A204.1 (cell line): Measurements from ENCODE around the gene GALNTL6.

Experiments
- FAIRE-seq: peaks from 2 replicates; lab custom pipeline; 2012; peaks lifted over from hg19 to GRCh38; lab: Jason Lieb, UNC

GALNTL6 gene

DNA sequence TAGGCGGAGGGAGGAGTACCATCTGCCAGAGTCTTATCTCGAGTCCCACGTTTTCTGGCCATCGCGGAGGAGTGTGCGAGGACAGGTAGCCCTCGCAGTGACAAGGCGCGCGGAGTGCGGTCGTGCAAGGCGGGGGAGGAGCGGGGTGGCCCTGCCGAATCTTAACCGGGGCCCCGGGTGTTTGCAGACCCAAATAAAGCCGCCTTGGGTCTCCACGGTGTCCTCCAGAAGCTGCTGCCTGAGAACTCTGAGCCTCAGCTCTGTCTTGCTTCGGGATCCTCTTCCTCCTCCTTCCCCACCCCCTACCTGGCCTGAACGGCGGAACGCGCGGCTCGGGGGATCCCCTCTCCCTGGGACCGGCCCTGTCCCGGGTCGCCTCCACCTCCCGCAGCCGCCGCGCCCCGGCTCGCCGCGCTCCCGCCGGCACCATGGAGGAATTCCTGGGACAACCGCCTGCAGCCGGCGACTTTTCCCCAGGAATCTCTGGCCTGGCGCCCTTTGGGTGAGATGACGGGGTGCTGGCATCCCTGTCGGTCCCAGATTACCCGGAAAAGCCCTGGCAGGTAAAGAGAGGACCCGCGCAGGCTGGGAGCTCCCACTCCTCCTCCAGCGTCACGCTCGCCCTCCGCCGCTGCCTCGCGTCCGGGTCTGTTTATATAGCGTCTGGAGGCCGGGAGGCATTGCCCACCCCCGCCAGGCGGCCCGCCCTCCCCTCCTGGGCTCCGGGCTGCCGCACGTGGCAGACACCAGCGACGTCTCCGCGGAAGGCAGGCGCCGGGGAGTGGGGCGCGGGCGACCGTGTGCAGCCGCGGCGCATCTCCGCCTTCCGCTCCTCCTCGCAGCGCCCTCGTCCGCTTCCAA is at the start of gene GALNTL6:
TSS of gene GALNTL6 (plus strand) at position 740 of the 861 bp plus-strand sequence.
- no peak for FAIRE-seq

DNA sequence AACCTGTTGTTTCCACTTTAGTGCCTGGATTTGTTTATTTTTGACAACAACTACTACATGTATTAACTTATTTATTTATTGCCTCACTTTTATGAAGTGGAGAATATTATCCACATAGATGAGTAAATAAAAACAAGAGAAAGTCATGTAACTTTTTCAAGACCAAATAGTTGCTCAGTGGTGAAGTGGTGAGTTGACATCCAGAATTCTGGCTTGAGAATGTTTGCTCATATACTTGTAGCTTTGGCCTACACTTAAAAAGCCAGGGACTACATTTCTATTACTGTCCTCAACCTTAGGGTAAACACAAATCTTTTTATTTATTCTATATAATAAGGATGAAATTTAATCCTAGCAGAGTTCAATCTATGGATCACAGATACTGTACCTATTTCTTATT is 47.7 kb upstream of the GALNTL6 start:
- no peak for FAIRE-seq

DNA sequence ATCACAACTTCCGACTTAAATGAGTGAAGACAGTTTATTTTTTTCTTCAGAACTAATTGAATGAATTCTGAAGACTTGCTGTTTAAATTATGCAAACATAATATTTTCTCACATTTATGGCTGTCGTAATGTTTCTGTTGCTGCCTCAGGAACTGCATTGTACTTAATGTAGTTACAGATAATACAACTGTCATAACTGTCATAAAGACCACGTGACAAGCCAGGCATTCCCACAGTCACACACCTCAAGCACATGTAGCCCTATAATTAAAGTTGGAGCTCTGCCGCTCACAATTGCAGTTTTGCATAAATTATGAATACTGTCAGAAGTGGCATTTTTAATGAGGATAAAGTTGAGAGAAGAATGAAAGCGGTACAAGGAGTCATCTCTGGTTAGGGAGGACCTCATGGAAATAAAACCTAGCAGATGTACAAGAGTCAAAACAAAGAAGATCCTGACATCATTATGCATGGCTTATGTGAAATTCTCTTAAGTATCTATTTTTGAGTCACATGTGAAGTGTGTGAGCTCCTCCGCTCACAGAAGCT is 38.5 kb upstream of the GALNTL6 start:
- no peak for FAIRE-seq

DNA sequence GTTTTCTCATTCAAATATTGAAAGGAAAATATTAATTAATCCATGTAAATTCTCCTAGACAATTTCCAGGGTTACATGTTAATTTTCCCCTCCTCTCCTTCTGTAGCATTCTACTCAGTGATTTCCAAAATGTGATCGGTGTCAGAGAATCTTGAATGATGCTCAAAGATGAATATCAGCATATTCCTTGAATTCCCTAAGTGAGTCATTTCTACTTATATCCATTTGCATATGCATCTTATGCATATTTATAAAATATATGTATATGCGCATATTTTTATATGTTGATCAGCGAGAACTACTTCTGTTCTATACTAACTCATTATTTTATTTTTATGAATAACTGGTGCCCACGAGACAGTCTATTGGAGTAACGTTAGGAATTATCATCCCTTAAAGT is 33.9 kb upstream of the GALNTL6 start:
- no peak for FAIRE-seq

DNA sequence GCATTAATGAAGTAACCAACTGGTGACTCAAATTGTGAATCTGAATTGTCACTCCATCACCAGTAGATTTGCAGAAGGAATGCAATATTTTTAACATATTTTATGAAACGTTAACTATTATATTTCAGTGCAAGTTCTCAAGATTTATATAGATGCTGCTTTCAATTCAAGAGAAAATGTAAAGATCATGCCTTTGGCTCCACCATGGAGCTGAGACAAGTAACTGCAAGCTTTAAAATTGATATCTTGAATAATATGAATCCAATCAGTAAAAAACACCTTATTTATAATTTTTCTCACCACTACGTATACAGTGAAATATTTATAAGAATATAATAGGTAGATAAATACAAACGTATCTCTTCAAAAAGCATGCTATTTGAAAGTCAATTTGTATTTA is 27.8 kb upstream of the GALNTL6 start:
- FAIRE-seq, result peak; percentile 30

DNA sequence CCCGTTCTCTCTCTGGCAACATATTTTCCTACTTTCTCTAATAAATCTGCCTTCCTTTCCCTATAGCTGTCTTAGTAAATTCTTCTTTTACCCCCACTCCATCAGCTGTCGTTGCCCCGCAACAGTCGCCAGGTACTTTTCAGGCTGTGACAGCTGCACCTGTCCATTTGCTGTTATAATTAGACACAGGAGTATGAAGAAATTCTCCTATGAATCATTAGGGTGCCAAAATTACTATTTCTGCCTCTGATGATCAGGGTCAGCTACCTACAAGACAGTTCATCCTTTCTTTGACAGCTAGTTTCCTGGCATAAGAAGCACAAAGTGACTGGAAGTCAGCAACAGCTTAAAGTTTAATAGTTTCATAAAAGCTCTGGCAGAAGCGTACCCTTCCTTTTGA is 19.5 kb upstream of the GALNTL6 start:
- FAIRE-seq, result no peak

DNA sequence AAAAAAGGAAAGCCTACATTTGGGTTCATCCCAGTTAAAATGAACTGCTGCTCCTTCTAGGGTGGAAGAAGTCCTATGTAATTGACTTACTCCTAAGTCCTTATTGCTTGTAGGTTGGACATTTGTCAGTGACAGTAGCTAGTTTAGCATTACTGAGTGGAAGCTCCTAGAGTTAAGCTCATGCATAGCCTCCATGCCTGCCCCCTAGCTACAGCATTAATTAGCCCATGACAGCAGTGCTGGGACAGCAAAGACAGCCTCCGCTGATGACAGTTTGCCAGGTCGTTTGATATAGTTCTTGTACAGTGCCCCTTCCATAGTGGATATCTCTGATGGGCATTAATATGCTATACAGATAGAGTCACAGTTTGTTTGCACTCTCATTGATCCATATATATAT is 18.7 kb upstream of the GALNTL6 start:
- FAIRE-seq, result no peak

DNA sequence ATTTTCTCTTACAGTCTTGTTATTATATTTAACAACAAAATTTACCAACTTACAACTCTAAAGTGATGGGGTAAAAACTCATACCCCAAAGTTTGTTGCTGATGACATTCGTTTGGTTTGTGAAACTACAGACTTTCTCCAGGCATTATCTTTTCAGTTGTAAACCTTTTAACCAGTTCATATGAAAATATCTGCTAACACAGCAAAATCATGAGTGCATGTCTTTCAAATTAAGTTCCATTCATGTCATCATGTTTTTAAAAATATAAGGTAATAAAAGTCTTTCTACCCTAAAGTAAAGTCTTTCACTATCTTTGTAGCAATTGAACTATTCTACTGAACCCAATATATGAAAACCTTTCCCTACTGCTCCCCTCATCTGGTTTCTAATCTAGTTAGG is 3.4 kb upstream of the GALNTL6 start:
- no peak for FAIRE-seq

DNA sequence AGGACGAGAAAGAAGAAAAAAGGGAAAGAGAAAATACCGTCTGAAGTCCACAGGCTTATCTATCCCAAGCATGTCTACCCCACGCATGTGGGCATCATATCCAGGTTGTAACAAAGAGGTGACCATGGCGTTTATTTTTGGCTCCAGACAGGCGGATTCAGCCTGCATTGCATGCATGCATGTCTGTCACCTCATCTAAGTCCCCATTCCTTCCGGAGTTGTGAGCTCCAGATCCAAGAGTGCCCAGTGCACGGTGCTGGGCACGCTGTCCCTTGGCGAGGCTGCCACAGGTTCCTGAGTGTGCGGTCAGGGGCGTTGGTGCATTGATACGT is 905 bp upstream of the GALNTL6 start:
- FAIRE-seq, result no peak

DNA sequence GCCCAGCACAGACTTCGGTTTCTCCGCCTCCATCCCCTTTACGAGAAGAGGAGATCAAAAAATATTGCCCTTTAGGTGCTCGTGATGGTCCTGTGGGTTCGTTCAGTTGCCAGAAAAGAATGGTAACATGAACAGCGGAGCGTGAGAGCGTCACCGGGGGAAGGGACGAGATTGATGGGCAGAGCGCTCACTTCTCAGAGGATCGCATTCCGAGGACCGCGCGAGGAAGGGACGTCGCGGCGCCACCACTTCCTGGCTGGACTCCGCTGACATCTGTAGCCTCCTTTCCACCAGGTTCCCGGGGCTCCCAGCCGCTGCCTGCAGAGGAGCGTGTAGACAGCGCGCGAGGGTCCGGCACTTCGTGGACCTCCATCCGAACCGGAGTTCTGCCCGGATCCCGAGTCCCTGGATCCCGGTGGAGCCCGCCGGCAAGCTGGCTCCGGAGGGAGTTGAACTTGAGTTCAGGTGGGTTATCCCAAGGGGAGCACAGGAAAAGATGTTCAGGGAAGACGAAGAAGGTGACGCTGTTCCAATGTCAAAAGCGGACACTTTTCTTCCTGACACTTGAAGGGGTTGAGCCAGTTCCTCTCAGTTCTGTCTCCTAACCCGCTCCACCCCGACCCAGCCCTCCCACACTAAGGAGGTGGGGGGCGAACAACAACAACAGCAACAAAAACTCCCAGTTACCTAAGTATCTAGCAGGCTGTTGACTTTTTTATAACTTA is 484 bp downstream of the GALNTL6 start:
- FAIRE-seq, result no peak

DNA sequence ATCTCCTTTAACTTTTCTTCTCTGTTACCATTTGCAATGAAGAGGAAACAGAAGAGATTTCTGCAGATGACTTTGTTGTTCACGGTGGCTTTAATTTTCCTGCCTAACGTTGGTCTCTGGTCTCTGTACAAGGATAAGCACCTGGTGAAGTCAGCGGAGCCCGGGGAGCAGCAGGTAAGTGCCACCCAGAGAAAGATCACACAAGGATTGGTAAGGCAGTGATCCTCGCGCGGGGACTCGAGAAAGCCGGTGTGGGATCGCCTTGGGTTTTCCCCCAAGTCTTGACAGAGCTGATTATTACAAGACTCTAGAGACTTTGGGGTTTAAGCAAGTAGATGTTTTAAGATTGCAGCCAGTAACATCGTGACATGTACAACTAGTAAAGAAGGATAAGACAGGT is 1.3 kb downstream of the GALNTL6 start:
- FAIRE-seq, result no peak

DNA sequence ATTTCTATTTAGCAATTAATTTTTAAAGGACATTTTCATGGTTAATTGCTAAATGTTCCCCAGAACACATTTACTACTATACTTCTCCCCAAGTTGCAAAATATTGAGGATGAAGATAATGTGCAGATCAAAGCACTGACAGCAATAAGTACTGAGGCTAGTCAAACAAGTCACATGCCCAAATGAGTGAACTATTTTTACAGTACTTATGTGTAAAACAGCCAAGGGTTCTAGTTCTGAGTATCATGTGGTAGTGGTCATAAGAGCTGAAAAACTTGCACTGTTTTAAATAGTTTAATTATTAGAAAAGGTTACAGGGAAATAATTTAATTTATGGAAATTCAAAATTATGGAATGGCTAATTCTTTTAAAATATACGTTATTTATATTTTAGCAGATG is 3.8 kb downstream of the GALNTL6 start:
- no peak for FAIRE-seq

DNA sequence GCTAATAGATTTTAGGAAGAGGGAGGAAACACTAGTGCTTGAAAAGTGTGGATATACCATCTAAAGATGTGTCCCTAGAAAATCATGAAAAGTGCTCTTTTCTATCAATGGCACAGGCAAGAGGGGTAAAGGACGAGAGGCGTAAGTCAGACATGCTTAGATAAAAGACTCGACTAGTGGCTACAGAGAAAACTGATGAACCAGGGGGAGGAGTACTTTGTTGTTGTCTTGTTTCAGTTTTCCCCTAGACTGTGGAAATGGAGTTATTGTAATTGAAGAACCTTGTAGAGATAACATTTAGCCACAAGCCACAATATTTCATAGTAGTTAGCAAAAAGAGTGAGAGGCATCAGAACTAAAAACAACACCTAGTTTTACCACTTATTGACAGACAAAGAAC is 21.4 kb downstream of the GALNTL6 start:
- no peak for FAIRE-seq

DNA sequence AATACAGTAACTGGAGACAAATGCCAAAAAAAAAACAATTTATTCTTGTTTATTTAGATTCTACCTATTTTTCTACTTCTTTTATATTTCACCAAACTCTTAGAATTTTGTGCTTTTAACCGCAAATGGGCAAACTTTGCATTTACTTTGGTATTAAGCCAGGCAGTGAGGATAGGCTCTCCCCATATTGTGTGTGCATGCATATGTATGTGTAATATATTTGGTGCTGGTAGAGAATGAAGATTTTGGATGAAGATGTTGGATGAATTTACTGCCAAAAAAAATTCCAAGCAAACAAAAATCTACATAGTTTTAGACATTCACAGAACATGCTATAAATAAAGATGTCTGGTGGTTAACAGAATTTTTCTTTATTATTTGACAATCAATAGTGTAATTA is 30.3 kb downstream of the GALNTL6 start:
- no peak for FAIRE-seq

DNA sequence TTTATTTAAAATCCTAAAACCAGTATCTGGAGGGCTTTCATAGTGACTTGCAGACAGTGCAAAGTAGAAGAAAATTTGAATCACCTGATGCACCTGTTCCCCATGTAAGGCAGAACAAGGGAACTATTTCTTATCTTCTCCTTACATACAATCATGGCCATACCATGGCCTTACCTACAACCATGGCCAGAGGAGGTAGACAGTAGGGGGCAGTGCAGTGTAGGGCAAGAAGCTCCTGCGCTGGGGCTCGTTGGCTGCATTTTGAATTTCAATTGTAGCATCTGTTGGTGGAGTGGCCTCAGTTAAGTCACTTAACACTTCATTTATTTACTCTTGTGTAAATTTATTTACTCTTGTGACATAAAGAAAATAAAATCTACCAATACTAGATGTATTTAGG is 33.0 kb downstream of the GALNTL6 start:
- no peak for FAIRE-seq

DNA sequence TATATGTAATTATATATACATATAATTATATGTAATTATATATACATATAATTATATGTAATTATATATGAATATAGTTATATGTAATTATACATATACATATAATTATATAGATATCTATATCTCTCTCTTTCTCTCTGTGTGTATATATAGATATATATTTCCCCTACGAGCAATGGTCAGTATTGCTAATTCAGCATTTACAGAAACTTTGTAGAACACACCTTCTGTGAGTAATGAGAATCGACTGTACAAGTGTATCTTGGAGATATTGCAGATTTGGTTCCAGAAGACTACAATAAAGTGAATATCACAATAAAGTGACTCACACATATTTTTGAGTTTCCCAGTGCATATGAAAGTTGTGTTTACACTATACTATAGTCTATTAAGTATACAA is 33.7 kb downstream of the GALNTL6 start:
- FAIRE-seq, result no peak

DNA sequence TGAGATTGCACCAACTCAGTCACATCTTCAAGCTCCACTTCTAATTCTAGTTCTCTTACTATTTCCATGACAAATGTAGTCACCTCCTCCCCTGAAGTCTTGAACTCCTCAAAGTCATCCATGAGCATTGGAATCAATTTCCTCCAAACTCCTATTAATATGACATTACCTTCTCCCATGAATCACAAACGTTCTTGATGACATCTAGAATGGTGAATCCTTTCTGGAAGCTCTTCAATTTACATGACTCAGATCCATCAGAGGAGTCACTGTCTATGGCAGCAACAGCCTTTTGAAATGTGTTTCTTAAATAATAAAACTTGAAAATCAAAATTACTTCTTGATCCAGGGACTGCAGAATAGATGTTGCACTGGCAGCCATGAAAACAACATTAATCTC is 34.5 kb downstream of the GALNTL6 start:
- FAIRE-seq, result no peak

DNA sequence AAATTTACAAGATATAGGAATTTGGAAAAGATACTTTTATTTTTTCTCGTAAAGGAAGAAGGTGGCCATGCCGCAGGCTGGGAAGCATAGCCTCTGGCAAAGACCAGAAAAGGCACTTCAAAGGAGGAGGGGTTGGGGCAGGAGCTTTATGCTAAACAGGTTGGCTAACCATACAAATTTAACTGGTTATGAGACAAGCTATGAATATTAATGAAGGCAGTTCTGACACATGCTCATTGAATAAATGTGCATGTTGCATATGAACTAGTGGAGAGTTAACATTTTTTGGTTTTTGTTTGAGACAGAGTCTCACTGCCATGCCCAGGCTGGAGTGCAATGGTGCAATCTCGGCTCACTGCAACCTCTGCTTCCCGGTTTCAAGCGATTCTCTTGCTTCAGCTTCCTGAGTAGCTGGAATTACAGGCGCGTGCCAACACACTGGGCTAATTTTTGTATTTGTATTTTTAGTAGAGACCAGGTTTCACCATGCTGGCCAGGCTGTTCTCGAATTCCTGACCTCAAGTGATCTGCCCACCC is 36.5 kb downstream of the GALNTL6 start:
- no peak for FAIRE-seq

DNA sequence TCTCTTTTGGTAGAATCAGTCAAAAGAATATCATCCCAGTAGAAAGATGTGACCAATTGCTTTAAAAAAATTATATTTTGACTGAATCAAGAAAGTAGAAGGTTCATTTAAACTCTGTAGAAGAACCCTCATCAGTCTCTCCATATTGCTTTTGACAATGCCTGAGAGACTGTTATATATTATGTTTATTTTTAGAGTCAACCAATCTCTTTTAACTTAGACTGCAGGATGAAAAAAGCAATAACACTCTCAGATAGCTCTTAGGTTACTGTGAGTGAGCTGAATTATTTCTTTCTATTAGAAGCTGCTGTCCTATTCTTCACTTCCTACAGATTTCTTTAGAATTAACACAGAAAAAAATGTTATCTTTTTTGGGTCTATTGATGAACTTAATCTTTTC is 38.1 kb downstream of the GALNTL6 start:
- no peak for FAIRE-seq

DNA sequence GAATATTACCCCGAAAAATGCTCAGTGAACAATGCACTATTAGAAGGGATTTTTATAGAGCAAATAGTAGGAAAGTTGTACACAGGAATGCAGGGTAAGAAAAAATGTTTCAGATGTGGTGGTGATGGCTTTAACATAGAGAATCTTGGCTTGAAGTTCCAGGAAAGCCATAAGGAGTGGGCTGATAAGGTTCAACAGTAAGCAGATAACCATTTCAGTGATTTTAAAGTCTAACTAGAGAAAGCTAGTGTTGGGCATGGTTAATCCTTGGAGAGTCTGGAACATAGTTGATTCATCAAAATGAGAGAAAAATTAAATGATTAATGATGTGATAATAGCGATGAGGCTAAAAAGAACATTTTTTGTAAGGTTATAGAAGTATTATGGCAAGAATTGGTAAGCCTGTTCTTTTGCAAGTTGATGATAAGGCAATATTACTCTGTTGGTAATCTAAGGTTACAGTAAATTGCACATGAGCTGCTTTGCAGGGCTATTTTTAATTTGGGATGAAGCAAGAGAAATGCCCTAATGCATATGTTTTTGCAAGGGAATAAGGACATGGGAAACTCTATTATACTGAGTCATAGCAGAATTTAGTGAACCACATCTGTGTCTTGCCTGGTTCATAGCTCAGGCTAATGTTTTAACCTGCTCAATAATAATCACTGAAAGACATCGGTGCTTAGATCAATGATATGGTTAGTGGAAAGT is 44.3 kb downstream of the GALNTL6 start:
- no peak for FAIRE-seq

DNA sequence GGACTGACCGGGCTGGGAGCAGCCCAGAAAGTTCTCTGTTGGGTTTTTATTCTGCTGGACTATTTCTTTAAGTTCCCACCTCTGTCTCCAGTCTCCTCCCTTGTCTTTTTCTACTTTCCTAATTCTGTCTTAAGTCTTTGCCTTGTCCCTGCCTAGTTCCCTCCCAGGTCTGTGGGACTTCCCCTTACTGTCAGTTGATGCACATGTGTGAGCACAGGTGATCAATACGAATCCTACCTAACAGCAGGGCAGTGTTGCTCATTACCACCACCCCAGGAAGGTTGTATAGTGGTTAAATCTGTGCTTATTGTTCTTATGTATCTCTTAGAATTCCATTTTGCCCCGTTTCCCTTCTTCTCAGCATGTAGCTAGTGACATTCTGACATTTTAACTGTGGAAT is 62.1 kb downstream of the GALNTL6 start:
- no peak for FAIRE-seq

DNA sequence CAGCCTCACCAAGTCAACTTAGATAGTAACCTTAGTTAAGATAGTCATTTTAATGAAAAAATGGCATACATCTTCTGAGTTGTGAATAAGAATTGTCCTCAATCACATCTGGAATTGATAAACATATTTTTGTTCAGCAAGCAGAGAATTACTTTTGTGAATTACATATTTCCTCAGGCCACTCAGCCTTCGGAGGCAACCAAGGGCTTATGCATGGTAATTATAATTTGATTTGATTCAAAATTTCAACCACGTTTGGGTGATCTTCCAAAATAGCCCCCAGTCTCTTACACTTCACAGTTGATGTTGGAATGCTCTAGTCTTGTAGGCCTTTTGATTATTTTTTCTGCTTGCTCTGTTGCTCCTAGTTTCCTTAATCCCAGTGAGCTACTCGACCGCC is 63.4 kb downstream of the GALNTL6 start:
- no peak for FAIRE-seq

DNA sequence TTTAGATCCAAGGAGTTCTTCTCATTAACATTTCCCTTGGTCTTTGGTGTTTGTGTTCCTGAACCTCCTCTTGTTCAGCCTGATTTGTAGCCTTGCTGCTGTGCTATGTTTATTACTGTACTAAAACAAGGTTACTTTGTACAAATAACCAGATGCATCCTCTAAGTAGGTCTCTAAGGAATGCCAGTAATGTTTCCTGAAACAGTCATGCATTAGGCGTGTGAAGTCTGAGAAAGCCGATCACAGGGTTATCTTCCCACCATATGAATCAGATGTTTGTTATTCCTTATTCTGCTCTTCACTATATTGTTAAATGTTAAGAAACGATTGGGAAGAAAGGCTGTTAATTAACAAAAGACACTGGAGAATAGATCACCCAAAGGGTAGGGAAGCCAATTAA is 66.9 kb downstream of the GALNTL6 start:
- no peak for FAIRE-seq
